GM12878 (cell line): ENCODE results near the gene CRMP1. TPM values are rescaled to one million over a fixed set of nuclear protein-coding genes. Genes with fewer than 3 reads are reported as not detected.
A peak's percentile ranks its signal among the peaks of the same experiment; 100 is the strongest.

Experiments used
- ATAC-seq: fragments of 200-7000 bp; cut with Tn5 transposase; 3 replicates; pipeline ENCODE4 v1.9.1; 2020; ENCODE audit warnings: mild to moderate bottlenecking, moderate library complexity
- BruUV-seq: library from RNA; stranded (reverse); fragments of 400-500 nt; replicated peaks from 2 replicates; lab custom pipeline; 2021; lab: Mats Ljungman, UMichigan
- CTCF ChIA-PET: fragments of 300-600 bp; sonication (Branson Sonifier 250); formaldehyde crosslinking; extraction: SDS; loops from one replicate; lab custom pipeline; 2021; ENCODE audit warnings: inconsistent platforms; lab: Yijun Ruan, JAX
- POLR2A ChIA-PET: fragments of 350-600 bp; formaldehyde crosslinking; extraction: SDS; loops from one replicate; lab custom pipeline; 2021; ENCODE audit warnings: inconsistent platforms; lab: Charles Lee
- RAD21 ChIA-PET: fragments of 300-600 bp; sonication (Branson Sonifier 250); formaldehyde crosslinking; loops from one replicate; lab custom pipeline; 2023; ENCODE audit warnings: antibody characterized with exemption; ENCODE audit not compliant: unreplicated experiment; lab: Charles Lee
- SMC1A ChIA-PET: fragments of 300-600 bp; sonication (Branson Sonifier 250); formaldehyde crosslinking; loops from one replicate; lab custom pipeline; 2023; ENCODE audit not compliant: unreplicated experiment, uncharacterized antibody; lab: Charles Lee
- DNase-seq: peaks from one replicate; pipeline ENCODE4 v3.0.0-alpha.2; 2011; ENCODE audit warnings: low read depth, low spot score
- FAIRE-seq: peaks from 3 replicates; lab custom pipeline; 2011; peaks lifted over from hg19 to GRCh38; lab: Jason Lieb, UNC
- H2AFZ ChIP-seq: 2 replicates; pipeline ENCODE4 v1.6.0; 2011; ENCODE audit warnings: low read depth, low read length, control low read depth; ENCODE audit not compliant: control insufficient read depth
- H3K27ac ChIP-seq: 2 replicates; pipeline ENCODE4 v1.5.1; 2011; ENCODE audit warnings: control low read depth; ENCODE audit not compliant: control insufficient read depth, insufficient read depth
- H3K27me3 ChIP-seq, 2 experiments: replicated peaks in 1 of 2; 2 replicates each; pipeline versions ENCODE4 v1.6.0 to v1.6.1; 2011; ENCODE audit warnings: low read length in 1 of 2; ENCODE audit not compliant: control insufficient read depth in 2 of 2, insufficient read depth in 2 of 2
- H3K36me3 ChIP-seq, 2 experiments: 2 replicates each; pipeline ENCODE4 v1.5.1; 2011; ENCODE audit warnings: low read length in 1 of 2; ENCODE audit not compliant: control insufficient read depth in 2 of 2, insufficient read depth in 2 of 2
- H3K4me1 ChIP-seq: 2 replicates; pipeline ENCODE4 v1.6.1; 2011; ENCODE audit warnings: mild to moderate bottlenecking, low read length, moderate library complexity, mixed read lengths; ENCODE audit not compliant: control insufficient read depth, insufficient read depth
- H3K4me2 ChIP-seq: 2 replicates; pipeline ENCODE4 v1.6.0; 2011; ENCODE audit warnings: control low read depth; ENCODE audit not compliant: control insufficient read depth, insufficient read depth
- H3K4me3 ChIP-seq: fragments of 200-600 bp; sonication (generic); 2 replicates; pipeline ENCODE4 v1.5.1; 2016
- H3K79me2 ChIP-seq: 2 replicates; pipeline ENCODE4 v1.6.0; 2011; ENCODE audit warnings: low read length; ENCODE audit not compliant: control insufficient read depth, insufficient read depth
- H3K9ac ChIP-seq: 2 replicates; pipeline ENCODE4 v1.8.0; 2011; ENCODE audit warnings: low read length, control low read depth, mixed read lengths; ENCODE audit not compliant: control insufficient read depth, insufficient read depth
- H3K9me3 ChIP-seq: replicated peaks from 3 replicates; pipeline ENCODE4 v1.5.1; 2011; ENCODE audit warnings: mild to moderate bottlenecking, low read length; ENCODE audit not compliant: control insufficient read depth, insufficient read depth
- H4K20me1 ChIP-seq: 2 replicates; pipeline ENCODE4 v1.6.0; 2011; ENCODE audit not compliant: control insufficient read depth, insufficient read depth
- KAT2A ChIP-seq: conservative IDR thresholded peaks from 2 replicates; pipeline ENCODE4 v1.6.1; 2011; ENCODE audit warnings: low read depth, low read length; ENCODE audit not compliant: control insufficient read depth
- MTA3 ChIP-seq: IDR thresholded peaks from 2 replicates; pipeline ENCODE4 v1.6.1; 2012; ENCODE audit warnings: low read length, inconsistent platforms, borderline replicate concordance
- POLR2AphosphoS2 ChIP-seq: IDR thresholded peaks from 2 replicates; pipeline ENCODE4 v1.6.1; 2011; ENCODE audit warnings: low read depth, mild to moderate bottlenecking, low read length, improper control_type of control experiment, moderate library complexity
- SMAD5 ChIP-seq: IDR thresholded peaks from 2 replicates; pipeline ENCODE4 v1.6.1; 2016; ENCODE audit warnings: antibody characterized with exemption, low read depth
- SREBF1 ChIP-seq: IDR thresholded peaks from 2 replicates; pipeline ENCODE4 v1.6.1; 2012; ENCODE audit warnings: mild to moderate bottlenecking, low read length
- SREBF2 ChIP-seq: IDR thresholded peaks from 2 replicates; pipeline ENCODE4 v1.6.1; 2012; ENCODE audit warnings: mild to moderate bottlenecking, low read length
- WGBS: methylation state at CpG from one replicate; pipeline ENCODE4 v1.1.6; 2016; ENCODE audit warnings: low lambda C conversion rate; ENCODE audit not compliant: insufficient replicate concordance, insufficient coverage; ENCODE audit errors: missing lambda C conversion rate; 5-methylcytosine and 5-hydroxymethylcytosine counted together
- in situ Hi-C: fragments of 300-500 bp; cut with MboI; formaldehyde crosslinking; loops from 9 replicates; pipeline ENCODE4 v1.14.3; 2018; ENCODE audit warnings: mixed read lengths
- intact Hi-C: fragments of 100-400 bp; cut with micrococcal nuclease; formaldehyde crosslinking; loops from one replicate; pipeline ENCODE4 v1.14.2; 2022; ENCODE audit not compliant: unreplicated experiment
- microRNA counts: library from miRNA; unstranded; fragments of <30 nt; microRNA quantifications from one replicate; lab custom pipeline; 2016
- microRNA-seq: library from miRNA; unstranded; fragments of <30 nt; microRNA quantifications from one replicate; pipeline ENCODE4, GENCODE V29; 2018
- polyA plus RNA-seq, 11 experiments: library from polyadenylated mRNA; depleted of rRNA in 4 of 11; unstranded in 6 of 11; stranded (reverse) in 5 of 11; fragments of >200 nt; fragmentation: Nextera tagmentation in 4 of 11; fragmentation: Illumina TruSeq in 1 of 11; extraction: Ambion mirVana in 4 of 11; extraction: Trizol in 1 of 11; gene quantifications; 1 replicate in 1 of 11; 2 replicates in 10 of 11; pipeline versions ENCODE4 v1.2.1 to v1.2.3, GENCODE V29; 2011 to 2016; ENCODE audit warnings: inconsistent platforms in 2 of 11, missing spikeins in 2 of 11, low read depth in 1 of 11
- small RNA-seq: library from RNA; depleted of rRNA; stranded (forward); fragments of <200 nt; gene quantifications from one replicate; pipeline ENCODE3, GENCODE V24; 2014
- total RNA-seq, 4 experiments: library from RNA; depleted of rRNA in 3 of 4; stranded (reverse); fragments of >200 nt in 3 of 4; fragmentation: Illumina TruSeq in 1 of 4; extraction: Trizol in 1 of 4; gene quantifications; 2 replicates each; pipeline versions ENCODE4 v1.2.1 to v1.2.3, GENCODE V29; 2013 to 2021
- TF ChIP-seq, protein P1 (sequence below): fragments of 150-350 bp; IDR thresholded peaks from 2 replicates; pipeline ENCODE4 v1.6.1; 2014; ENCODE audit warnings: mild to moderate bottlenecking, low read depth, low read length
- TF ChIP-seq, protein P2 (sequence below): fragments of 450-650 bp; IDR thresholded peaks from 2 replicates; pipeline ENCODE4 v1.6.1; 2017; ENCODE audit warnings: borderline replicate concordance

The CRMP1 gene
- total and polyA plus RNA-seq, 10 of the 15 experiments (the other 5 are each of a cell fraction or from before 2014, with no cell fraction given), result 0.03 to 1.4 (median 0.12) TPM; not detected in 2

DNA sequence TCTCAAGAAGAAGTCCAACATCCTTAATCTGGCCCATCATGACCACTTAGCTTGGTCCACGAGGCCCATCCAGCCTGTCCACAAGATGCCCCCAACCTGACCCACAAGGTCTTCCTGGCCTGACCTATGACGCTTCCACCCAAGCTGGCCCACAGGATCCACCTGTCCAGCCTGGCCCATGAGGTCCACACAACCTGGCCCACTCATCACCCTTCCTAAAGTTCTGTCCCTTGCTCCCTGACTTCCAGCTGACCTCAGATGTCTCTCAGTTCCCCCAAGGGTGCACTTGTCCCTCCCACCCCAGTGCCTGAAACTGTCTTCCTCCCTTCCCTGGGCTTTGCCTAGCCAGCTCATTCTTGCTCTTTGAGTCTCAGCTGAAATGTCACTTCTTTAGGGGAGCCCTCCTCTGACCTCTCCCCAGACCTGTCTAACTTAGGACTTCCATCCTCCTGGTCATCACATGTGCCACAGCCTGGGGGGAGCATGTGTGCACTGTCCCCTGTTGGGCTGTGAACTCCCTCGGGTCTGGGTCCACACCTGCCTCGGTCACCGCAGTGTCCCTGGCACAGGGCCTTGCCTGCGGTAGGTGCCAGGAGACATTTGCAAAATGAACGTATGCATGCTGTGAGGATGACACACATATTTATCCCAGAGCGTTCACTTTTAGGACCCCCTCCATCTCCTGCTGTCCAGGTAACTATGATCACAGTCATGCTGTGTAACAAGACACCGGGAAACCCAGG lies 120.2 kb downstream of the CRMP1 start:
- 0 out of 2 replicates have a peak, but pooled peaks cover 6% of the 10 kb centered on the region for H3K4me1 ChIP-seq
- intact Hi-C loops, result no loop called here
- no peak for ATAC-seq
- ChIA-PET SMC1A (interaction anchor here (0.5 kb wide), 1 partner anchor 1060 kb away, joined by 3 read pairs; no protein-coding TSS in a partner anchor), CTCF (no interaction called here), POLR2A (no interaction called here), RAD21 (interaction anchor here (0.5 kb wide), 1 partner anchor 28 kb away, joined by 3 read pairs; no protein-coding TSS in a partner anchor)
- no peak overlapping the region for H3K4me3 ChIP-seq
- H2AFZ ChIP-seq, result no peak overlapping the region
- no peaks in the 10 kb centered on the region; a peak in 1 of 4 replicates for H3K36me3 ChIP-seq
- H3K4me2 ChIP-seq, result no peak overlapping the region
- peaks cover 12% of the 10 kb centered on the region; the same call in 2 of the 3 replicates for H3K9me3 ChIP-seq
- H4K20me1 ChIP-seq, result no peaks in the 10 kb centered on the region
- TF ChIP-seq MTA3, result no peak
- no peak for TF ChIP-seq SREBF1
- TF ChIP-seq KAT2A, result no peak
- no peak for TF ChIP-seq SMAD5
- TF ChIP-seq, protein P1, sequence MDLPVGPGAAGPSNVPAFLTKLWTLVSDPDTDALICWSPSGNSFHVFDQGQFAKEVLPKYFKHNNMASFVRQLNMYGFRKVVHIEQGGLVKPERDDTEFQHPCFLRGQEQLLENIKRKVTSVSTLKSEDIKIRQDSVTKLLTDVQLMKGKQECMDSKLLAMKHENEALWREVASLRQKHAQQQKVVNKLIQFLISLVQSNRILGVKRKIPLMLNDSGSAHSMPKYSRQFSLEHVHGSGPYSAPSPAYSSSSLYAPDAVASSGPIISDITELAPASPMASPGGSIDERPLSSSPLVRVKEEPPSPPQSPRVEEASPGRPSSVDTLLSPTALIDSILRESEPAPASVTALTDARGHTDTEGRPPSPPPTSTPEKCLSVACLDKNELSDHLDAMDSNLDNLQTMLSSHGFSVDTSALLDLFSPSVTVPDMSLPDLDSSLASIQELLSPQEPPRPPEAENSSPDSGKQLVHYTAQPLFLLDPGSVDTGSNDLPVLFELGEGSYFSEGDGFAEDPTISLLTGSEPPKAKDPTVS, result no peak
- TF ChIP-seq SREBF2, result no peak
- no peak for TF ChIP-seq POLR2AphosphoS2
- TF ChIP-seq, protein P2, sequence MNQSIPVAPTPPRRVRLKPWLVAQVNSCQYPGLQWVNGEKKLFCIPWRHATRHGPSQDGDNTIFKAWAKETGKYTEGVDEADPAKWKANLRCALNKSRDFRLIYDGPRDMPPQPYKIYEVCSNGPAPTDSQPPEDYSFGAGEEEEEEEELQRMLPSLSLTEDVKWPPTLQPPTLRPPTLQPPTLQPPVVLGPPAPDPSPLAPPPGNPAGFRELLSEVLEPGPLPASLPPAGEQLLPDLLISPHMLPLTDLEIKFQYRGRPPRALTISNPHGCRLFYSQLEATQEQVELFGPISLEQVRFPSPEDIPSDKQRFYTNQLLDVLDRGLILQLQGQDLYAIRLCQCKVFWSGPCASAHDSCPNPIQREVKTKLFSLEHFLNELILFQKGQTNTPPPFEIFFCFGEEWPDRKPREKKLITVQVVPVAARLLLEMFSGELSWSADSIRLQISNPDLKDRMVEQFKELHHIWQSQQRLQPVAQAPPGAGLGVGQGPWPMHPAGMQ, result no peak
- WGBS, result 23% methylated on average over 9 of the region's 9 CpGs
- H3K9ac ChIP-seq, result no peak overlapping the region
- 0 out of 2 replicates have a peak overlapping the region, but pooled peaks have one; percentile 20 for H3K27ac ChIP-seq
- no peak for DNase-seq
- no peaks in the 10 kb centered on the region for H3K79me2 ChIP-seq
- no peak for FAIRE-seq
- H3K27me3 ChIP-seq, result no peaks in the 10 kb centered on the region
- BruUV-seq, result no TSS peak
- in situ Hi-C loops, result no loop called here

MicroRNAs within 50 kb of the gene (microRNA counts, 767-probe panel; counts per million panel counts)
- microRNA hsa-miR-378d (lab: Ali Mortazavi, UCI), result 784 counts per million, percentile 18 among the panel's probes with 10 or more counts

Small RNA genes within 50 kb of the gene (microRNA-seq; reads per million reads assigned to microRNA genes)
- gene MIR378D1, result not detected

Small RNA genes within 50 kb of the gene (small RNA-seq; reads per million reads assigned to genes)
- not detected for gene MIR378D1

Other genes with a start within 250 kb of the CRMP1 start
- 8.4 and 8.6 TPM in 2 replicates for gene EVC2, start 184.5 kb downstream of the CRMP1 start, total RNA-seq (2014; rRNA removed)
- 6.1 and 6.8 TPM in 2 replicates for gene EVC2, start 184.5 kb downstream of the CRMP1 start, total RNA-seq (2014; rRNA removed; fragmentation: Illumina TruSeq; extraction: Trizol)
- gene EVC2, start 184.5 kb downstream of the CRMP1 start, total RNA-seq (2021), result 10.4 TPM in 2 replicates
- 1.6 and 1.9 TPM in 2 replicates for gene EVC2, start 184.5 kb downstream of the CRMP1 start, polyA plus RNA-seq (2011; rRNA removed)
- 4.8 and 5.2 TPM in 2 replicates for gene EVC2, start 184.5 kb downstream of the CRMP1 start, polyA plus RNA-seq (2014; fragmentation: Illumina TruSeq; extraction: Trizol)
- gene EVC2, start 184.5 kb downstream of the CRMP1 start, polyA plus RNA-seq (2014; fragmentation: Nextera tagmentation; extraction: Ambion mirVana), result under 1 TPM; 0.34 to 0.58 TPM
- 4.6 and 5.3 TPM in 2 replicates for gene EVC2, start 184.5 kb downstream of the CRMP1 start, polyA plus RNA-seq (2014; rRNA removed)
- gene EVC2, start 184.5 kb downstream of the CRMP1 start, polyA plus RNA-seq (2016; fragmentation: Nextera tagmentation; extraction: Ambion mirVana), result 1 to 10 TPM; 5.9 to 6.5 TPM
- gene EVC, start 181.9 kb downstream of the CRMP1 start, total RNA-seq (2014; rRNA removed), result 27.1 and 29.3 TPM in 2 replicates
- 22.4 and 23.0 TPM in 2 replicates for gene EVC, start 181.9 kb downstream of the CRMP1 start, total RNA-seq (2014; rRNA removed; fragmentation: Illumina TruSeq; extraction: Trizol)
- gene EVC, start 181.9 kb downstream of the CRMP1 start, total RNA-seq (2021), result 51.2 and 55.9 TPM in 2 replicates
- gene EVC, start 181.9 kb downstream of the CRMP1 start, polyA plus RNA-seq (2011; rRNA removed), result 6.8 and 8.8 TPM in 2 replicates
- 21.4 and 26.6 TPM in 2 replicates for gene EVC, start 181.9 kb downstream of the CRMP1 start, polyA plus RNA-seq (2014; fragmentation: Illumina TruSeq; extraction: Trizol)
- 1 to 10 TPM in 1 of 2 experiments, under 1 TPM in 1; 0.87 to 1.2 TPM for gene EVC, start 181.9 kb downstream of the CRMP1 start, polyA plus RNA-seq (2014; fragmentation: Nextera tagmentation; extraction: Ambion mirVana)
- gene EVC, start 181.9 kb downstream of the CRMP1 start, polyA plus RNA-seq (2014; rRNA removed), result 33.8 and 36.0 TPM in 2 replicates
- 1 to 10 TPM; 2.0 to 3.0 TPM for gene EVC, start 181.9 kb downstream of the CRMP1 start, polyA plus RNA-seq (2016; fragmentation: Nextera tagmentation; extraction: Ambion mirVana)
- 0.06 and 0.11 TPM in 2 replicates for gene C4orf50, start 125.3 kb upstream of the CRMP1 start, total RNA-seq (2014; rRNA removed)
- 0.09 TPM in 2 replicates for gene C4orf50, start 125.3 kb upstream of the CRMP1 start, total RNA-seq (2014; rRNA removed; fragmentation: Illumina TruSeq; extraction: Trizol)
- 0.05 and 0.08 TPM in 2 replicates for gene C4orf50, start 125.3 kb upstream of the CRMP1 start, total RNA-seq (2021)
- 0.04 TPM in 2 replicates for gene C4orf50, start 125.3 kb upstream of the CRMP1 start, polyA plus RNA-seq (2011; rRNA removed)
- gene C4orf50, start 125.3 kb upstream of the CRMP1 start, polyA plus RNA-seq (2014; fragmentation: Illumina TruSeq; extraction: Trizol), result 0.04 TPM in 1 of 2 replicates, not detected in the other
- not detected for gene C4orf50, start 125.3 kb upstream of the CRMP1 start, polyA plus RNA-seq (2014; fragmentation: Nextera tagmentation; extraction: Ambion mirVana)
- 0.04 and 0.11 TPM in 2 replicates for gene C4orf50, start 125.3 kb upstream of the CRMP1 start, polyA plus RNA-seq (2014; rRNA removed)
- gene C4orf50, start 125.3 kb upstream of the CRMP1 start, polyA plus RNA-seq (2016; fragmentation: Nextera tagmentation; extraction: Ambion mirVana), result under 1 TPM in 1 of 2 experiments, not detected in 1; 0.05 TPM